ENCODE measurements around the gene SMIM44. TPM values are rescaled to one million over a fixed set of nuclear protein-coding genes. Genes with fewer than 3 reads are reported as not detected.

The SMIM44 gene
- total and polyA plus RNA-seq, 8 donors: not detected

DNA sequence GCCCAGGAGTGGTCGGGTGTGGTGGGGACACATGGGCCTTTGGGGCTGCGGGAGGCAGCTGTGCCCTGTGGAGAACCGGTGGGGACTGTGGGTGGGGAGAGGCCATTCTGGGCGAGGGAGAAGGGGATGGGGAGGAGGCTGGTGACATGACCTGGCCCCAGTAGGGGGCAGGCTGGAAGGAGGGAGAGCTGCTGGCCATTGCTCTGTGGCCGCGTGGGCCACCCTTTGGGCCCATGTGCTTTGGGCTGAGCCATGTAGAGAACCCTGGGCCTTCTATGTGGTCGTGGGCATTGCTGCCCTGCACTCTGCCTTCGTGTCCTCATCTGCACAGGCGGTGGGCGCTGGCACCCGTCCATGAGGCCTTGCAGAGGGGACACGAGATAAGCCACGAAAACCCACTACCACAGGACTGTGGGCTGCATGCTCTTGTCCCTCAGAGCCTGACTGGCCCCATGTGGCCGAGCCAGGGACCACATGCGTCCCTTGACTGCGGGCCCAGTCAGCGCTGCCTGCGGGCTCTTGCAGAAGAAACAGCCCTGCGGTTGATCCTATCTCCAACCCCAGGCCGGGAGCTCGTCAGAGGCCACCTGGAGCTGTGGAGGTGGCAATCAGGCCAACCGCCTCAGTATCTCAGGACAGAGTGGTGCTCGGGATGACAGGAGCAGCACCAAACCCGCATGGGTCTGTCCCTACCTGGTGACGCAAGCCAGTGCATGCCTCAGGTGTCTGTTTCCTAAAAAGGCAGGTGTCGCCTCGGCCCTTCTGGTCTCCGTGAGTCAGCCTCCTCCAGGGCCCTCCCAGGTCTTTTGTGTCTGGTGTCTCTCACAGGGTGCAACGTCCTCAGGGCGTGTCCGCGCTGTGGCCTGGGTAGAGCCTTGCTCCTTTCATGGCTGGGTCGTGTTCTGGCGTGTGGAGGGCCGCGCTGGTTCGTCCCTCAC is 37.2 kb upstream of the SMIM44 start:
- DNase-seq (no peak), ATAC-seq (no peak)
- Histone ChIP-seq H3K36me3 (peaks cover 0 to 68% of the 10 kb centered on the region in 2 donors), H3K27ac (no peak overlapping the region), H3K4me1 (peaks cover 0 to 15% of the 10 kb centered on the region in 2 donors), H3K9me3 (no peaks in the 10 kb centered on the region), H3K27me3 (no peaks in the 10 kb centered on the region), H3K4me3 (no peak overlapping the region)
- TF ChIP-seq, protein P1, sequence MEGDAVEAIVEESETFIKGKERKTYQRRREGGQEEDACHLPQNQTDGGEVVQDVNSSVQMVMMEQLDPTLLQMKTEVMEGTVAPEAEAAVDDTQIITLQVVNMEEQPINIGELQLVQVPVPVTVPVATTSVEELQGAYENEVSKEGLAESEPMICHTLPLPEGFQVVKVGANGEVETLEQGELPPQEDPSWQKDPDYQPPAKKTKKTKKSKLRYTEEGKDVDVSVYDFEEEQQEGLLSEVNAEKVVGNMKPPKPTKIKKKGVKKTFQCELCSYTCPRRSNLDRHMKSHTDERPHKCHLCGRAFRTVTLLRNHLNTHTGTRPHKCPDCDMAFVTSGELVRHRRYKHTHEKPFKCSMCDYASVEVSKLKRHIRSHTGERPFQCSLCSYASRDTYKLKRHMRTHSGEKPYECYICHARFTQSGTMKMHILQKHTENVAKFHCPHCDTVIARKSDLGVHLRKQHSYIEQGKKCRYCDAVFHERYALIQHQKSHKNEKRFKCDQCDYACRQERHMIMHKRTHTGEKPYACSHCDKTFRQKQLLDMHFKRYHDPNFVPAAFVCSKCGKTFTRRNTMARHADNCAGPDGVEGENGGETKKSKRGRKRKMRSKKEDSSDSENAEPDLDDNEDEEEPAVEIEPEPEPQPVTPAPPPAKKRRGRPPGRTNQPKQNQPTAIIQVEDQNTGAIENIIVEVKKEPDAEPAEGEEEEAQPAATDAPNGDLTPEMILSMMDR (IDR thresholded peaks at IDR 0.05): no peak
- intact Hi-C loops (cut with DNase I): no loop called here

DNA sequence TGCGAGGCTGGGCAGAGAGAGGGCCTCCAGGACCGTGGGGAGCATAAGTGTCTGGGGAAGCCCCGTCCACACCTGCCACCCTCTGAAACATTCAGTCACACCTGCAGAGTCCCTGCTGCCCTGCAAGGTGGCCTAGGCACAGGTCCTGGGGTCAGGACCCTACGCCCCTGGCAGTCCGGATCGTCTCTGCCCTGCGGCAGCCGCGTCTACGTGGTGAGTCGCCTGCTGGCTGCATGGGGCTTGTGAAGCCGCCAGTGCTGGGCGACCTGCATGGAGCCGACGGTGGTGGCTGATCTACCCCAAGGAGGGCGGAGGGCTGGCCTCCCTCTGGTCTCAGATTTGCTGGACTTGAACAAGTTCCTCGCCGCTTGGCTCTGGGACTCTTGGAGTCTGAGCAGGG is 35.9 kb upstream of the SMIM44 start:
- TF ChIP-seq, protein P1 (IDR thresholded peaks at IDR 0.05): no peak
- H3K27ac ChIP-seq: no peak overlapping the region
- peaks cover 0 to 57% of the 10 kb centered on the region in 2 donors for H3K36me3 ChIP-seq
- no peak overlapping the region for H3K4me3 ChIP-seq
- H3K27me3 ChIP-seq: no peaks in the 10 kb centered on the region
- DNase-seq (no peak), ATAC-seq (no peak)
- intact Hi-C loops (cut with DNase I): no loop called here
- H3K4me1 ChIP-seq: peaks cover 0 to 15% of the 10 kb centered on the region in 2 donors
- no peaks in the 10 kb centered on the region for H3K9me3 ChIP-seq

DNA sequence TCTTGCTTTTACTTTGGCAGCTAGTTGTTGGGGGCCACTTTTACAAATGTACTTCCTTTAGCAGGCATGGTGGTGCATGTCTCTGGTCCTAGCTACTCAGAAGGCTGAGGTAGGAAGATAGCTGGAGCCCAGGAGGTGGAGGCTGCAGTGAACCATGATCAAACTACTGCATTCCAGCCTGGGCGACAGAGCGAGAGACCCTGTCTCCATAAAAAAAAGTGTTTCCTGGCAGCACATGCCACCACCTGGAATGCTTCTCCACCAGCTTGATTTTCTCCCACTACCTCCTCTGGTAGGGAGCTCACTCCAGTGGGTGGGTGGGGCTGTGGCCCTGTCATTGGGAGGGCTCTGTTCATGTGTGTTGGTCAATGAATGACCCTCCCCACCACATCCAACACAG is 35.4 kb upstream of the SMIM44 start:
- H3K27me3 ChIP-seq: no peaks in the 10 kb centered on the region
- TF ChIP-seq, protein P1 (IDR thresholded peaks at IDR 0.05): no peak
- H3K9me3 ChIP-seq: no peaks in the 10 kb centered on the region
- no peak overlapping the region for H3K4me3 ChIP-seq
- ATAC-seq: no peak
- H3K27ac ChIP-seq: no peak overlapping the region
- no peak for DNase-seq
- peaks cover 0 to 53% of the 10 kb centered on the region in 2 donors for H3K36me3 ChIP-seq
- peaks cover 0 to 15% of the 10 kb centered on the region in 2 donors for H3K4me1 ChIP-seq
- intact Hi-C loops (cut with DNase I): no loop called here

DNA sequence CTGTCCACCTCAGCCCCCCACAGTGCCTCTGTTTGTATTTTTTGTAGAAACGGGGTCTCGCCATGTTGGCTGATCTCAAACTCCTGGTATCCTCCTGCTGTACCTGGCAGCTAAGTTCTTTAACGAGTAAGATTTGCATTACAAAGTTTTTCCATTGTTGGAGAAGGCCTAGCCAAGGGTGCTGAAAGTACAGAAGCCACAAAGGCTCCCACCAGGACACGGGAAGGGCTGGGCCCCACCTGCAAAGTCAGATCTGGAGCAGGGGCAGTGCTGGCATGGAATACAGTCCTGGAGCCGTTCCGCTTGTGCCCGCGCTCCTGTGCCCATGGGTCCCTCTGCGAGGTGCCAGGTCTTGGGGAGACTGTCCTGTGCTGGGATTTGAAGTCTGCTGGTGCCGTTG is 35.0 kb upstream of the SMIM44 start:
- DNase-seq (no peak), ATAC-seq (no peak)
- intact Hi-C loops (cut with DNase I): no loop called here
- Histone ChIP-seq H3K27me3 (no peaks in the 10 kb centered on the region), H3K4me3 (no peak overlapping the region), H3K9me3 (no peaks in the 10 kb centered on the region), H3K4me1 (peaks cover 0 to 15% of the 10 kb centered on the region in 2 donors), H3K36me3 (peaks cover 0 to 48% of the 10 kb centered on the region in 2 donors), H3K27ac (no peak overlapping the region)
- TF ChIP-seq, protein P1 (IDR thresholded peaks at IDR 0.05): no peak

DNA sequence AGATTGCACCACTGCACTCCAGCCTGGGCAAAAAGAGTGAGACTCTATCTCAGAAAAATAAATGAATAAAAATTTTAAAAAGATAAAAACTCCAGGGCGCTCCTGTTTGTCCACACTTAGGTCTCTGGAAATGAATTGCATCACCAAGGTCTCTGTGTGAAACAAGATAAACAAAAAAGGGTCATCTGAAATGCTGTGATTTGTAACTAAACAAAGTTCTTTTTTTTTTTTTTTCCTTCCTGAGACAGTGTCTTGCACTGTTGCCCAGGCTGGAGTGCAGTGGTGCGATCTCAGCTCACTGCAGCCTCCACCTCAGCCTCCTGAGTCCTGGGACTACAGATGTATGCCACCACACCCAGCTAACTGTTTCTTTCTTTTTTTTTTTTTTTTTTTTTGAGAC is 34.4 kb upstream of the SMIM44 start:
- ATAC-seq: no peak
- H3K27me3 ChIP-seq: no peaks in the 10 kb centered on the region

More for the DNA sequence above, 34.4 kb upstream of the SMIM44 start:
- peaks cover 0 to 42% of the 10 kb centered on the region in 2 donors for H3K36me3 ChIP-seq
- H3K4me1 ChIP-seq: peaks cover 0 to 15% of the 10 kb centered on the region in 2 donors
- H3K9me3 ChIP-seq: no peaks in the 10 kb centered on the region
- DNase-seq: no peak
- no peak overlapping the region for H3K27ac ChIP-seq
- TF ChIP-seq, protein P1 (IDR thresholded peaks at IDR 0.05): no peak
- intact Hi-C loops (cut with DNase I): no loop called here
- H3K4me3 ChIP-seq: no peak overlapping the region
